GM19452 (cell line): ENCODE data around the gene C4BPA.
A peak's percentile ranks its signal among the peaks of the same experiment; 100 is the strongest.

Experiments
- ATAC-seq: cut with Tn5 transposase; IDR thresholded peaks from one replicate; pipeline ENCODE4 v1.9.1; 2021; ENCODE audit not compliant: unreplicated experiment

Gene C4BPA

DNA sequence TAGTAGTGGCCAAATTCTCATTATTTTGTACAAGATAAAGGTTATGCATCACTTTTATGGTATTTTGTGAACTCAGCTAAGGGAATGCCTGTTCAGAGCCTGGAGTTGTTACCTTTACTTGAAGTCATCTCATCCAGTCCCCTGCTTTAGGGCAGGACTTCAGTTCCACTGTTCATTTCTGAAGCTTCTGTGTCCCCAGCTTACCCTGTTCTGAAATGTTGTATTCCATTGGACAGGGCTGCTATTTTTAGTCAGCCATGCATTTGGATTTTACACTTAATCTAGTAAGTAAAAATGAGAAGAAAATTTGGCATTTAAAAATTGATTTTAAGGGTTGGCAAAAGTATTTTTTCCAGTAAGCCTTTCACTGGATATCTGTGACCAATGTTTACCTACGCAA lies 27.0 kb upstream of the C4BPA start:
- ATAC-seq = no peak

DNA sequence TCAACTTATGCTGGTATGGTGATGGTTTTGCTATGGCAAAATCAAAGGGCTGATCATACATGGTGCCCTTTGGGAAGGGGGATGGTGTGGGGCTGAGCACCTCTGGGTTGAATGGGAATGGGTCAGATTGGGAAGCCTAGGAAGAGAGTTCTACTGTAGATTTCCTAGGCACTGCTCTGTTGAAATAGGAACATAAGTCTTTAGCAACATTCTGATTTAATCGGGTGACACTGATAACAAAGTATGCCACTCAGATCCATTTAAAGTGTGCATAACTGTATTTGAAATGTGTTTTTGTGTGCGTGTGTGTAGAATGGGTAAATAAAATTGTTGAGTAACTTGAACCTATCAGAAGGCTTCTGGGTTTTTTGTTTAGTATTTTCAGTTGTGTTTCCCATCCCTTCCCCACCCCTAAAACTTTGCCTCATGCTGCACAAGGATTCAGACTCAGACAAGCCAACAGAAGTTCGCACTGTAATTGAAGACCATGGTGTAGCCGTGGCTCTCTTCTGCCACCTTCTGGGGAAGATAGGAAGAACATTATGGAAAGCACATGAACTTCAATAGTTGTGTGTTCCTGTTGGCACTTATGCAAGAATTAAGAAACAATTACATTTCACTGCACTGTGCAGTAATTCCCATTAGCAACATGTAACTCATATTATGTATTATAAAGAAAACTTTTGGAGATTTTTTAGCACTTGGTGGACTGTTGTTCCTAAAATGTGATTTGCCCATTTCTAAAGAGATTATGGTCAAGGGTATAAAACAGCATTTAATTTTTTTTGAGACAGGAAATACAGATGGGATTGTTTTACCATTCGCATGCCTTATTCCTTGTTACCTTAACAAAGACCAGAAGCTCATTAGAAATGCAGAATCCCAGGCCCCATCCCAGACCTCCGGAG lies 26.3 kb upstream of the C4BPA start:
- no peak for ATAC-seq

DNA sequence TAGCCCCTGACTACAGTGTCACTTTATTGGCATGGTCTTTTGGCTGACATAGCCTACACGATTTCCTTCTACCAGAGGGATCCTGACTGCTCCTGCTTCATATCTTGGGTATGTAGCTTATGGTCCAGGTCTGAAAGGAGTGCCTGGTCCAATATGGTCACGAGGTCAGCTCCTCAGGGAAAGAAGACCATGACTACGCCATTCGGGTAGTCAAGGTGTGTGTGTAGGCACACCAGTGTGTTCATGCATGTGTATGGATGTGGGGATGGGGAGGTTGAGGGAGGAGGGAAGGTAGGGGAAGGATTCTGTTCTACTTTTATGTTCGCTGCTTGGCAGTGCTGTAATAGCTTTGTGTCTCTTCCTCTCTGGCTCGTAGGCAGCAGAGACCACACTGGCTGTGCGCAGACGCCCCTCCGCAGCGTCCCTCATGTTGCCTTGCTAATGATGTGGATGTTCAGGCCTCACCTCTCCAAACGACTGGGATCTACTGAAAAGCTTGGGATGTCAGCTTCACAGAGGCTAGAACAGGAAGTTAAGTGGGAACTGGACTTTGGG lies 25.4 kb upstream of the C4BPA start:
- no peak for ATAC-seq

DNA sequence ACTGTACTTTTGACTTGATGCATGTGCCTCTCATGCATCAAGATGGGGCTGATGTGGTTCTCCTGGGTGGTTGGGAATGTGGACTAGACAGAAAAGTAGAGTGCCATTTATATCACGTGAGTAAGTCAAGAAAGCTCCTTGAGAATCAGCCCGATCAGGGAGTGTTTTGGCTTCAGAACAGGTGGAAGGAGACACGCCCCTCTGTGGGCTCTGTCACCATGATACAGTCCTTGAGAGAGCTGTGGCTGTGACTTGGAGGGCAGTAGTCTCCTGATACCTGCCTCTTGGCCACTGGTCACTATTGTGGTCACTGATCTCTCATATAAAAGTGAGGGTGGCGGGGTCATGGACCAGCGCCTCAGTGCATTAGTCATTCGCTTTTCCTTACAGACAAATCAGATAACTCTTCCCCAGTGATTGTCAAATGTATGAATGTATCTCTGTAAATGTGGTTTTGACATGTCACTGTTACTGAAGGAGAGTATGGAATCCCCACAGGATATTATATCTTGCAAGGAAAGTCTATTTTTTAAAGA lies 24.3 kb upstream of the C4BPA start:
- no peak for ATAC-seq

DNA sequence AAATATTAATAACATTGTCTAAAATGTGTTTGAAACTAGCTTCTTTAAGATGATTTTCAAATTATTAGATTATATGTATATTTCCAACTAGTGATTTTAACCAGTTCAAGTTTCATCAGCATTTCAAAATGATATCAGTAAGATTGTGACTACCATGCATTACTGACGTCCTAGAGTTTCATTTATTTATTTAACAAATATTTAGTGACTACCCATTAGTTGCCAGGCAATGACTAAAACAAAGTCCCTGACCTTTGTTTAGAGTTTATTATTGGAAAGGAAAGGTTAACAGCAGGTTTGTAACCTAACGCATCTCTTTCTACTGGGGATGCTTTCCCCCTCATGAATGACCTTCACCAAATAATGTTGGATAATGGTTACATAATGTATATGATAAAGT lies 22.9 kb upstream of the C4BPA start:
- ATAC-seq = no peak

DNA sequence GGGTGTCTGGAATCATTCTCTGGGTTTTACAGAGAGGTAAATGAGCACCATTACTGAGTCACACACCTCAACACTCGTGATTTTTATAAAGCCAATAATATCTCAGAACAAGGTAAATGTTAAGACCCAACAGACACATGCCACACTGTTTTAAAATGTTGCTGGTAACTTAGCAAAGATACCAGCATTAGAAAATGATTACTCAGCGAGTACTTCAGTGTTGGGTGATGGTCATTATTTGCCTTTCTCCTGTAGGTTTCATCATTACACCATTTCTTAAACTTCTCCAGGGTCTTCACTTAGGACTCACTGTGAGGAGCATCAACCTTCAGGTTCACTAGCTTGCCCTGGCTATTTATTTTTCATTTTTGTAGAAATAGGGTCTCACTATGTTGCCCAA lies 22.2 kb upstream of the C4BPA start:
- no peak for ATAC-seq

DNA sequence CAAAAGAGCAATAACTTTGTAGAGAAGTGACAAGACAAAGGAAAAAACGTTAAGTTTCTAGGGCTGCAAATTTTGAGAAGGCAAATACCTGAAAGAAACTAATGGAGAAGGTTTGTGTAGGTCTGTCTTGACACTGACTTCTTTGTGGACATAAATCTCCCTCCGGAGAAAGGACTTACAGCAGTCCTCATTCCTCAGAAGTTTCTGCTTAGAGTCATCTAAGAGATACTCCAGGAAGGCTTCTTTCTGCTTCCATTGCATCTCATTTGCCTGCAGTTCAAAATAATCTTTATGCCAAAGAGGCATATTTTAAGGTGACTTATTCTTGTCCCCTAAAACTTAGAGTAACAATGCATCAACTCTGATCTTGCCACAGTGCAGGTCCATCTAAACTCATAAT lies 19.8 kb upstream of the C4BPA start:
- no peak for ATAC-seq

DNA sequence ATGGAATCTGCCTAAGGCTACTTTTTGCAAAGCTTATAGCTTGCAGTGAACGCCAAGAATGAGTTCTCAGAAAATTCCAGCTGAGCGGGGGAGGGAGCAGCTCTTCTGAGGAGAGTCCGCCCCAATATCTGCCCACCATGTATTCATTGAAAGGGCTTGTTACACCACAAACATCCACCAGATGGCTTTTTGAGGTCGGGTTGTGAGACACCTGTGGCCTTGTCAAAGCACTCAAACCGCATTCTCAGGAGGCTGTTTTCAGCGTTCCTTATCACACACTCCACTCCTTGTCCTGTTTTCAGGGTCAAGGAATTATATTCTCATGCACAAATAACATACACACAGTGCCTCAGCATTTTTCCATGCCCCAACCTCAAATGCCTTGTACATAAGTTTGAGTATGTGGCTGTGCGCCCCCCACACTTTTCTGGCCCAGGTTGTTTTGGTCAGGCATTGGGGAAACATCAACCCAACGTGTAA lies 19.3 kb upstream of the C4BPA start:
- ATAC-seq = no peak

DNA sequence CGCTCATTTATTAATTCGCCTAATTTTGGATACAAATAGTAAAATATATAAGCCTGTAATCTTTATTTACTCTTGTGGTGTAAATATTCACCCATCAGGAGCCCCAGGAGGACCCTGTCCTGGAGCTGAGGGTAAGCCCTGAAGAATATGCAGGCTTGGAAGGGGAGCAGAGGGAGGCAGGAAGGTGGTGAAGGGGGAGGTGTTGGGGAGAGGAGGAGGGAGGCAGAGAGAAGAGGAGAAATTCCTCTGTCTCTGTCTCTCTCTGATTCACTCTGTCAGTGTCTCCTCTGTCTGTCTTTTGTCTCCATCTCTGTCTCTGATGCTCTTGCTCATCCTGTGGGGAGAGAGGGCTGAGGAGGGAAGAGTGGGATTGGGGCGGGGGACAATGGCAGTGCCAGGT lies 18.1 kb upstream of the C4BPA start:
- no peak for ATAC-seq

DNA sequence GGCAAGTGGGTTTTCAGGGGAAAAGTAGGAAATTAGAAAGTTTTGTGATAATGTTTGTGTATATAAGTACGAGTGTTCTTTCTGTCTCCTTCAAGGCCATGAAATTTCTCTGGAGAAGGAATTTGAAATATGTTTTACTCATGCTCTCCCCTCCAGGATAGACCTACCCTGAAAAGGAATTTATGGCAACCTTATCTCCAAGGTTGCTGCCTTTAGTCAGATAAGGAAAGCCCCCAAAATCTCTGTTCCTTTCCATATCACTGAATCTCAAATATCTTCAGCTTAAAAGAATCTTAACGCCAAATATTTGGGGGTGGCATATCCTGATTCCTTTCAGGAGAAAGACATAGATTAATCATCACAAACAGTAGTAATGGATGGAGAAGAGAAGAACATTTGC lies 15.9 kb upstream of the C4BPA start:
- no peak for ATAC-seq

DNA sequence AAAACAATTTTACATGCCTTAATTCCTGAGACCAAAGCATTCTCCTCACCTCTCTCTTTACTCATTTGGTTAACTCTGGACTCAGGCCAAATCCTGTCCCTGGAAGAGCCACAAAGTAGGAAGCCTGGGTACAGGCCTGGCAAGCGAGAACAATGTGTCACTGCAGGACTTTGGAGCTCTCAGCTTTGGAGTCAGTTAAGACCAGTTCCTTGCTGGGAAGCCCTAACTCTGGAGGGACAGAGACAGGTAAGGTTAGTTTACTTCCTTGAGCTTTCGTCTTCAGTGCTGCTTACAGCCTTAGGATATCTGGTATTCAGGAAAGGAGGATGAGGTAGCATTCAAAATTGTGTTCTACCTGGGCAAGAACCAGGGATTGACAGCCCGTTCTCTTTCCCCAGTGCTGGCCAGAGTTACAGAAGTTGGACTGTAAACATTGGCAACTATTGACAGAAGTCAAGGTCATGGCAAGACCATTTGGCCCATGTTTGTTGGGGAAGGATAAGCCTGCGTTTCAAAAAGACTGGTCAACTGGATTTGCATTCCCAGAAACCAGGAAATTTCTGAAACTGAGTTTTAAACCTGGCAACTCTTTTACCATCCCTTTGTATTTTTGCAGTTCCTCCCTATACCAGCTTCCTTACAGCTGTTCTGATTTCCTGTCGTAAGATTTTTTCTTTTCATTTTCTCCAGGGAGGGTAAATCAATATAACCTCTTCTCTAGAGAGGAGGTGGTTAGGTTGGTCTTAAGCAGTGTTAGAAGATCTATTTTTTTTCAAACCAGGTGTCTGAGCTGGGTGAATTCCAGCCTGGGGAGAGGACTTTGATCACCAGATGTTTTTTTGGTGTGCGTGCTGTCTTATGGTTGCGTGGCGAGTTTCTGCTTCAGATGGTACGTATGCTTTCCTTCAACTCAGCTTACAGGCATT lies 15.1 kb upstream of the C4BPA start, which contains the start of gene C4BPB:
C4BPB (plus strand) TSS at position 160 of the 926 bp plus-strand sequence; CDS start at position 832, 672 bp downstream.
- no peak for ATAC-seq

DNA sequence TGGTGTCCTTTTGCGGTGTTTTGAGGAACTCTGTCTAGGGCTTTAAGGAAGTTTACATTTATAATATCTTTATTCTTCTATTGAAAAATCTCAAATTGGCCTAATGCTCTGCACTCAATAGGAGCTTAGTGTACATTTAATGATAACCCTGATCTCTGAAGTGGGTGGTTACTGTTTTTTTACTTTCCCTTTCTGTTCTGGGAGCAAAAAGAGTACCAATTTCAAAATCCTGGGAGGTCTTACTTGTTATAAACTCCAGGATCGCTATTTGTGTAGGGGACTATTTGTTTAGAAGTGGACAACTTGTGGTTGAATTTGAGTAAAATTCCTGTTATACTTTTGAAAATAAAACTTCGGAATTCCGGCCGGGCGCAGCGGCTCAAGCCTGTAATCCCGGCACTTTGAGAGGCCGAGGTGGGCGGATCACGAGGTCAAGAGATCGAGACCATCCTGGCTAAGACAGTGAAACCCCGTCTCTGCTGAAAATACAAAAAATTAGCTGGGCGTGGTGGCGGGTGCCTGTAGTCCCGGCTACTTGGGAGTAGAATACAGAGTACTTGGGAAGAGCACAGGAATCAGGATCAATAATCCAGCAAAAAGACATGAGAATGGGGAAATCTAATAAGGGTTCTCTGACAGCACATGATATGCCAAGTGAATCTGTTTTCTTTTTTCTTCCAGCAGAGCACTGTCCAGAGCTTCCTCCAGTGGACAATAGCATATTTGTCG lies 14.2 kb upstream of the C4BPA start:
- no peak for ATAC-seq

DNA sequence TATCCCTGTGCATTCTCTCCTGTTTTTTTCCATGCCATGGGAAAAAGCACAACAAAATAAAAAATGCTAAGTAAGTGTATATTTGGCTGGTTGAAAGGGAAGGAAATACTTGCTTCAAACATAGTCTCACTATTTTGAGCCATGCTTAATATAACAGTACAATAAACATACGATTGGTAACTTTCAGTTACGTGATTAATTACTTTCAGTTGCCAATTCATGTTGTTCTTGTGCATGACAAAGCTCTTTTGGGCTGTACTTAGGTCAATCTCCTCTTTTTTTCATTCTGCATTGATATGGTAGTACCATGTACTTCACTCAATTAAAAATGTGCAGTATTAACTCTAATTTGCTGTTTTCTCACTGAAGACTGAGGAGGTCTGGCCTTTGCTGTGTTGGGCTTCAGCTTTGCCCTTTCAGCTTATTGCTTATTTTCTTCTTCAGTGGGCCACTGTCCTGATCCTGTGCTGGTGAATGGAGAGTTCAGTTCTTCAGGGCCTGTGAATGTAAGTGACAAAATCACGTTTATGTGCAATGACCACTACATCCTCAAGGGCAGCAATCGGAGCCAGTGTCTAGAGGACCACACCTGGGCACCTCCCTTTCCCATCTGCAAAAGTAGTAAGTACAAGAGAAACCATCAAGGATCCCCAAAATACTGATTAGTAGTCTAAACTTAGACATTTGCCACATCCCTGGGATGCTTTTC lies 12.7 kb upstream of the C4BPA start:
- no peak for ATAC-seq

DNA sequence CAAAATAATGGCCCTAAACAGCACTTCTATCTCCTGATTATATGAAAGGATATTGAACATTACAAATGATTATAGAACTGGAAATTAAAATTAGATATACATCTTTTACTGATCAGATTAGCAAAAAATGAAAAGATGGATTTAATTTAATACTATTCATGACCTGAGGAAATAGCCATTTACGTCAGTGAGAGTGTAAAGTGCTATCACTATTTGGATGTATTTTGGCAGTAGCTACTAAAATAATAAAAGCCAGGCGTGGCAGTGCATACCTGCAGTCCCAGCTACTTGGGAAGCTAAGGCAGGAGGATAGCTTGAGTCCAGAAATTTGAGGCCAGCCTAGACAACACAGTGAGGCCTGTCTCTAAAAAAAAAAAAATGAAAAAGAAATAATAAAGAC lies 10.1 kb upstream of the C4BPA start:
- ATAC-seq = no peak

DNA sequence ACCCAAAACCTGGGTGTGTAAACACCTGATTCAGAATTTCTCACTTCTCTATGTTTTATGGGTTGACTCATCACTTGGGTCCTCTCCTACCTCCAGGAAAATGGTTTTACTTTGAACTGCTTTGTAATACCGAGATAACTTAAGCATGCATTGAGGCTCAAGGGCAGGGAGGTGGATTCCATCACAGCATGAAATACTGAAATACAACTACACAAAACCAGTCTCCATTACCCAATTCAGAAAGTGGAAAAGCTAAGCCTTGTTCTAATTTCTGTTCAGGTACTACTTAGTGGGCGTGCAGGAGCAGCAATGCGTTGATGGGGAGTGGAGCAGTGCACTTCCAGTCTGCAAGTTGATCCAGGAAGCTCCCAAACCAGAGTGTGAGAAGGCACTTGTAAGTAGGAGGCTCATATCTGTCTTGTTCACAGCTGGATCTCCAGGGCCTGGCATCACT lies 6.1 kb upstream of the C4BPA start:
- peak; percentile 78 for ATAC-seq

DNA sequence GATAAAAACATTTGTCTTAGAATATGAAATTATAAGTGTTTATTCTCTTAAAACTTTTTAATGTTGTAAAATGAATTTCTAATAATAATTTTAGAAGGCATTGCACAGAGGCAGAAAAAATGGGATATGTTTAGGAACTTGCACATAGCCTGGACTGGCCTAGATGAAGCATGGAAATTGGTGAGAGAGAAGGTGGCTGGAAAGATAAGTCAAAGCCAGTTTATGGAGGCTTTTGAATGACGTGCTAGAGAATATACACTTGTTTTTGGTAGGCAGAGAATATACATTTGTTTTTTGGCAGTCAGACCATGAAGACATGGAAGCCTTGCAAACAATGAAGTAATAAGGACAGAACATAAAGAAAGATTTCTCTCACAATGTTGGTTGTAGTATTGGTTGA lies 2.3 kb upstream of the C4BPA start:
- ATAC-seq = no peak

DNA sequence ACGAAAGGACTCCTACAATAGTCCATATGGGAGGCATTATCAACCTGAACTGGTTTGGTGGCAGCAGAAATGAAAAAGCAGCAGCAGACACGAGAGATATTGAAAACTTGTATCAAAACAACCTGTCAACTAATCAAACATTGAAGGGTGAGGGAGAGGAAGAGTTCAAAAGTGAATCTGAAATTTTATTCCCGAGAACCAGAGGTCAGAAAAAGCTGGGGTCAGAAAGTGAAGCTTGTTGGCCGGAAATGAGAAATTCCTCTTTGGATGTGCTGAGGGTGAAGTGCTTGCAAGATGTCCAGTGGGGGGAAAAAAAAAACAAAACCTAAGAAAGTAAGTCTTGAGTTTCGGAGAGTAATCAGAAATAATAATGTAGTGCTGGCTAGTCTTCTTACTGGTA lies 1.9 kb upstream of the C4BPA start:
- ATAC-seq = no peak

DNA sequence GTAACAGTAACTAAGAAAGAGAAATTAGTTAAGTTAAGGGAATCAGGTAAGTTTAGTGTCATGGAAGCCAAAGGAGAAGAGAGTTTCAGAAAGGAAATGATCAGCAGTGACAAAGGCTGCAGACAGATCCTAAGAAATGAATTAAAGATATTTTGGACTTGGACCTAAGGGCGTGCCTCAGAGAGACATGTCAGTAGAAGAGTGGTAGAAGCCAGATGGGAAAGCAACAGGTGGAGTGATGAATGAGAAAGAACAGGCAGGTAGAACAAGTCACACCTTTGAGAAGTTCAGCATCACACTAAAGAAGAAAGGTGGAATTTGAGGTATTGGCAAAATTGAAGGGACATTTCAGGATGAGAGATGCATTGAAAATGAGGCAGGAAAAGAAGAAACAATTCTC lies 1.4 kb upstream of the C4BPA start:
- ATAC-seq = no peak

DNA sequence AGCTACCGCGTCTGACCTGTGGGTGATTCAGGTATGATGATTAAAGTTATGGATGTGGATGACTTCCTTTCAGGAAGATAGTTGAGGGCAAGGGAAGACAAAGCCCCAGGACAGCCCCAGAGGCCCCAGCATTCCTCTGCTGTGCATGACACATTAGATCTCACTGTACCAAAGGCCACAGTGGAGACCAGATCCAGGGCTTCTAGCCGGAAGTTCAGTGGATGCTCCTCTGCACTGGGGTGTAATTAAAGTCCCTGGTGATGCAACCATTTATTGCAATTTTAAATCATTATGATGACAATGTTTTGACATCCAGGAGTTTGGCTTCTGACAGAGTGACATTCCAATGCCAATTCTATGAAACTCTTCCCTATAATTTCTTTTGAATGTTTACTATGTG lies 5.0 kb downstream of the C4BPA start:
- ATAC-seq = no peak
